ENCODE results near the gene INPP5D.
"Not testable (repeated sequence)": the region's sequence is repeated elsewhere in the genome, so short reads cannot be mapped to it uniquely, and the experiment has no call there.

Gene INPP5D

GRCh38 chr2:233056961-233057605 lies 3.1 kb upstream of the INPP5D start:
- DNase-seq, result no peak

- DNase-seq, result no peak
Measured at GRCh38 chr2:233058717-233059546, 1.2 kb upstream of the INPP5D start.

GRCh38 chr2:233059547-233059796 lies 670 bp upstream of the INPP5D start:
- DNase-seq, result no peak

GRCh38 chr2:233060501-233060979 lies 398 bp downstream of the INPP5D start:
- DNase-seq, result no peak

GRCh38 chr2:233060980-233061590 lies 943 bp downstream of the INPP5D start:
- peak; percentile 59 for DNase-seq

GRCh38 chr2:233061591-233062450 lies 1.7 kb downstream of the INPP5D start:
- DNase-seq, result peak; percentile 65

- DNase-seq, result no peak
Measured at GRCh38 chr2:233062451-233062850, 2.3 kb downstream of the INPP5D start.

- DNase-seq, result peak; percentile 22
Measured at GRCh38 chr2:233062946-233063268, 2.8 kb downstream of the INPP5D start.

GRCh38 chr2:233063269-233063975 lies 3.3 kb downstream of the INPP5D start:
- DNase-seq, result peak; percentile 33

GRCh38 chr2:233063976-233064411 lies 3.9 kb downstream of the INPP5D start:
- DNase-seq, result no peak

GRCh38 chr2:233064530-233065199 lies 4.5 kb downstream of the INPP5D start:
- DNase-seq, result no peak

- DNase-seq, result not testable (repeated sequence)
Measured at GRCh38 chr2:233065200-233065589, 5.1 kb downstream of the INPP5D start.

- DNase-seq, result no peak
Measured at GRCh38 chr2:233065954-233066470, 5.9 kb downstream of the INPP5D start.

- DNase-seq, result no peak
Measured at GRCh38 chr2:233068762-233069418, 8.7 kb downstream of the INPP5D start.

- DNase-seq, result no peak
Measured at GRCh38 chr2:233072838-233073237, 12.7 kb downstream of the INPP5D start.

GRCh38 chr2:233074106-233074505 lies 14.0 kb downstream of the INPP5D start:
- no peak for DNase-seq

- DNase-seq, result no peak
Measured at GRCh38 chr2:233075141-233075965, 15.2 kb downstream of the INPP5D start.

GRCh38 chr2:233075966-233076339 lies 15.8 kb downstream of the INPP5D start:
- DNase-seq, result no peak

GRCh38 chr2:233076749-233077148 lies 16.6 kb downstream of the INPP5D start:
- no peak for DNase-seq

GRCh38 chr2:233079473-233079877 lies 19.3 kb downstream of the INPP5D start:
- DNase-seq, result peak; percentile 21
